Adrenal gland (tissue), 12 donors: ENCODE measurements around the gene ITIH1. TPM values are rescaled to one million over a fixed set of nuclear protein-coding genes. Genes with fewer than 3 reads are reported as not detected.

ENCODE experiments used
- DNase-seq, 7 donors: peaks; one replicate each; pipeline ENCODE4 v3.0.0-alpha.2; 2019 to 2020
- H3K27ac ChIP-seq, 5 donors: fragments of 200-600 bp; sonication (generic) in 4 of 5; 1 replicate in 3 of 5; 2 replicates in 2 of 5; pipeline versions ENCODE4 v1.5.1 to v1.8.0; 2016 to 2020; ENCODE audit warnings: mild to moderate bottlenecking in 1 of 5
- H3K27me3 ChIP-seq: fragments of 200-600 bp; 2 replicates; pipeline ENCODE4 v1.8.0; 2021
- H3K36me3 ChIP-seq, 2 donors: fragments of 200-600 bp; replicated peaks in 1 of 2; 1 replicate in 1 of 2; 2 replicates in 1 of 2; pipeline versions ENCODE4 v1.5.1 to v1.8.0; 2018 to 2022
- H3K4me1 ChIP-seq, 2 donors: fragments of 200-600 bp; replicated peaks in 1 of 2; 1 replicate in 1 of 2; 2 replicates in 1 of 2; pipeline versions ENCODE4 v1.5.1 to v1.8.0; 2018 to 2021
- H3K4me3 ChIP-seq, 4 donors: fragments of 200-600 bp; sonication (generic) in 3 of 4; one replicate each; pipeline ENCODE4 v1.5.1; 2016 to 2018
- H3K9me3 ChIP-seq, 3 donors: fragments of 200-600 bp; sonication (generic) in 1 of 3; replicated peaks in 1 of 3; 1 replicate in 2 of 3; 2 replicates in 1 of 3; pipeline versions ENCODE4 v1.5.1 to v1.8.0; 2016 to 2021
- POLR2A ChIP-seq, 2 donors: fragments of 450-650 bp; IDR thresholded peaks; one replicate each; pipeline ENCODE4 v1.6.1; 2017; ENCODE audit warnings: antibody characterized with exemption in 2 of 2, mild to moderate bottlenecking in 2 of 2, moderate library complexity in 1 of 2
- WGBS, 4 donors: extraction: QIAGEN DNeasy Blood & Tissue Kit in 2 of 4; methylation state at CpG; one replicate each; pipeline versions ENCODE4 v1.1.5 to v1.1.7; 2013 to 2017; 5-methylcytosine and 5-hydroxymethylcytosine counted together
- intact Hi-C, 2 donors: fragments of 100-400 bp; cut with DNase I; formaldehyde crosslinking; loops; one replicate each; pipeline versions ENCODE4 v1.14.1 to v1.15.0; 2022 to 2023
- polyA plus RNA-seq, 3 donors: library from polyadenylated mRNA; stranded (reverse); fragments of 200-250 nt in 2 of 3; fragments of 350-450 nt in 1 of 3; fragmentation: Illumina TruSeq in 1 of 3; extraction: RNeasy Lipid Tissue Mini Kit (QIAGEN cat#74804) in 1 of 3; gene quantifications; one replicate each; pipeline ENCODE4 v1.2.3, GENCODE V29; 2013 to 2014
- total RNA-seq, 9 donors: library from RNA; depleted of rRNA in 4 of 9; stranded (reverse); fragments of >200 nt in 4 of 9; fragments of 120-200 nt in 1 of 9; fragmentation: NEBNext Ultra II Directional in 1 of 9; extraction: Animal tissue kit (Norgen Biotek cat#: 25700) in 1 of 9; gene quantifications; one replicate each; pipeline versions ENCODE4 v1.1.0 to v1.2.4, GENCODE V29; 2013 to 2023
- TF ChIP-seq, protein P1 (sequence below), 6 experiments: fragments of 450-650 bp in 4 of 6; fragments of 200-600 bp in 2 of 6; sonication (generic) in 1 of 6; IDR thresholded peaks; 1 replicate in 5 of 6; 2 replicates in 1 of 6; pipeline versions ENCODE4 v1.5.1 to v1.8.0; 2016 to 2021; ENCODE audit warnings: antibody characterized with exemption in 6 of 6, mild to moderate bottlenecking in 2 of 6, moderate library complexity in 1 of 6
- donor health status: healthy with polysubstance abuse.
- donor health status: Bipolar disorder and iron deficiency.
- donor health status: DM: yes; HTN: yes; CAD: no.
- donor health status: DM: no; HTN: no; CAD: no.
- donor health status: DM: no; HTN: no; CAD: no.
- donor health status: DM: yes; HTN: yes; CAD: no.

Gene ITIH1
- total and polyA plus RNA-seq, 12 donors, result 0.28 to 1.9 (median 0.50) TPM; not detected in 4

GRCh38 chr3:52833202-52833601 is 55.8 kb downstream of the ITIH1 start:
- no peak for DNase-seq
- Histone ChIP-seq H3K4me1 (peaks cover 18 to 24% of the 10 kb centered on the region in 2 donors), H3K27me3 (no peaks in the 10 kb centered on the region), H3K4me3 (no peak overlapping the region), H3K9me3 (no peaks in the 10 kb centered on the region), H3K27ac (no peak overlapping the region), H3K36me3 (no peaks in the 10 kb centered on the region)
- intact Hi-C loops, result no loop called here
- TF ChIP-seq POLR2A (IDR thresholded peaks at IDR 0.05), result no peak
- TF ChIP-seq, protein P1, sequence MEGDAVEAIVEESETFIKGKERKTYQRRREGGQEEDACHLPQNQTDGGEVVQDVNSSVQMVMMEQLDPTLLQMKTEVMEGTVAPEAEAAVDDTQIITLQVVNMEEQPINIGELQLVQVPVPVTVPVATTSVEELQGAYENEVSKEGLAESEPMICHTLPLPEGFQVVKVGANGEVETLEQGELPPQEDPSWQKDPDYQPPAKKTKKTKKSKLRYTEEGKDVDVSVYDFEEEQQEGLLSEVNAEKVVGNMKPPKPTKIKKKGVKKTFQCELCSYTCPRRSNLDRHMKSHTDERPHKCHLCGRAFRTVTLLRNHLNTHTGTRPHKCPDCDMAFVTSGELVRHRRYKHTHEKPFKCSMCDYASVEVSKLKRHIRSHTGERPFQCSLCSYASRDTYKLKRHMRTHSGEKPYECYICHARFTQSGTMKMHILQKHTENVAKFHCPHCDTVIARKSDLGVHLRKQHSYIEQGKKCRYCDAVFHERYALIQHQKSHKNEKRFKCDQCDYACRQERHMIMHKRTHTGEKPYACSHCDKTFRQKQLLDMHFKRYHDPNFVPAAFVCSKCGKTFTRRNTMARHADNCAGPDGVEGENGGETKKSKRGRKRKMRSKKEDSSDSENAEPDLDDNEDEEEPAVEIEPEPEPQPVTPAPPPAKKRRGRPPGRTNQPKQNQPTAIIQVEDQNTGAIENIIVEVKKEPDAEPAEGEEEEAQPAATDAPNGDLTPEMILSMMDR (IDR thresholded peaks at IDR 0.05), result no peak
- 93 to 96% (median 96%) methylated on average over 6 to 14 of the region's 14 CpGs for WGBS, 4 donors

DNA sequence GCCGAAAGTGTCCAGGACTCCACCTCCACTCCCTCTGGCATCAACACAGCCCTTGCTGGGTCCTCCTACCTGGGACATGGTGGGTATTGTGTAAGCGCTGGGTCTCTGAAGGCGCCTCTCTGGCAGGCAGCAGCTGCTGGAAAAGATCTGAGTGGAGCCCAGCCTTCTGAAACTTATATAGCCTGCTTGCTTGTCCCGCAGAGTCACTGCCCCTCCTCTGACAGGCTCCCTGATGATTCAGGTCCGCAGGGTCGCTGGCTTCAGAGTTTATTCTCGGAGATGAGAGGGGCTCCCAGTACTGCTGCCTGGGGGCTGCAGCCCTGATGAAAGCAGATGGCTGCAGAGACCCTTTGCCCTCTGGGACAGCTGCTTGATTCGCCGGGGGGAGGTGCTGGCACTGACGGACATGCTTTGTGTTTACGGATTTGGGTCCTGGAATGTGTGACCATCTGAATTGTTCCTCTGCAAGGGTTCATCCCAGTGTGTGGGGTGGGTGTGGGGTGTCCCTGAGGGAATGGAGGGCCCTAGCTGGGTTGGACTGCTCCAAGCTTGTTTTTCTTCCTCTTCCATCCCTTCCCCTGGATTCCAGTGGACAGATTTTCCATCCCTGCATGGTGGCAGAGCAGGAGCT is 57.6 kb downstream of the ITIH1 start, which contains the start of gene MUSTN1:
MUSTN1 (minus strand) TSS at position 149 of the 631 bp plus-strand sequence; CDS start at position 78, 71 bp downstream.
- WGBS, 4 donors, result 57 to 79% (median 67%) methylated on average over 4 to 11 of the region's 11 CpGs
- Histone ChIP-seq H3K36me3 (peaks cover 0 to 2% of the 10 kb centered on the region in 2 donors), H3K27me3 (no peaks in the 10 kb centered on the region), H3K27ac (peak within 1 kb of the TSS in 1 of 5 donors; percentile 50), H3K4me3 (no peak within 1 kb of the TSS), H3K9me3 (no peaks in the 10 kb centered on the region), H3K4me1 (peaks cover 18 to 22% of the 10 kb centered on the region in 2 donors)
- no peak for TF ChIP-seq POLR2A (IDR thresholded peaks at IDR 0.05)
- TF ChIP-seq, protein P1 (IDR thresholded peaks at IDR 0.05), result no peak
- intact Hi-C loops, result no loop called here
- no peak for DNase-seq

GRCh38 chr3:52835766-52836470 is 58.5 kb downstream of the ITIH1 start:
- Histone ChIP-seq H3K36me3 (peaks cover 0 to 8% of the 10 kb centered on the region in 2 donors), H3K4me3 (no peak overlapping the region), H3K4me1 (peaks cover 12 to 16% of the 10 kb centered on the region in 2 donors), H3K27me3 (no peaks in the 10 kb centered on the region), H3K27ac (peak overlapping the region in 1 of 5 donors; percentile 50), H3K9me3 (no peaks in the 10 kb centered on the region)
- TF ChIP-seq, protein P1 (IDR thresholded peaks at IDR 0.05), result no peak
- no peak for TF ChIP-seq POLR2A (IDR thresholded peaks at IDR 0.05)
- intact Hi-C loops, result no loop called here
- 79 to 88% (median 86%) methylated on average over 4 to 8 of the region's 8 CpGs for WGBS, 4 donors
- DNase-seq, result no peak

- Histone ChIP-seq H3K4me1 (peaks cover 6 to 16% of the 10 kb centered on the region in 2 donors), H3K27me3 (no peaks in the 10 kb centered on the region), H3K4me3 (no peak overlapping the region), H3K9me3 (no peaks in the 10 kb centered on the region), H3K36me3 (peaks cover 0 to 12% of the 10 kb centered on the region in 2 donors), H3K27ac (peak overlapping the region in 1 of 5 donors; percentile 50)
- intact Hi-C loops, result no loop called here
- 84 to 97% (median 91%) methylated on average over 5 of the region's 5 CpGs for WGBS, 4 donors
- TF ChIP-seq, protein P1 (IDR thresholded peaks at IDR 0.05), result no peak
- TF ChIP-seq POLR2A (IDR thresholded peaks at IDR 0.05), result no peak
- no peak for DNase-seq
Measured at GRCh38 chr3:52836471-52836845, 59.1 kb downstream of the ITIH1 start.
